ENCODE measurements around the gene SORCS2.

- TF ChIP-seq CTCF (conservative IDR thresholded peaks at IDR 0.05; ENCODE audit: low read depth, low read length) (no peak), BHLHE40 (IDR thresholded peaks at IDR 0.05; ENCODE audit: low read depth, low read length) (no peak), CEBPB (IDR thresholded peaks at IDR 0.05; ENCODE audit: low read depth, low read length) (no peak), POLR2A (IDR thresholded peaks at IDR 0.05; ENCODE audit: low read depth, low read length) (no peak), SMC3 (IDR thresholded peaks at IDR 0.05; ENCODE audit: low read depth, low read length) (no peak), RFX5 (IDR thresholded peaks at IDR 0.05; ENCODE audit: low read depth, low read length) (no peak), MAFK (IDR thresholded peaks at IDR 0.05; ENCODE audit: low read depth, low read length) (no peak), RAD21 (IDR thresholded peaks at IDR 0.05; ENCODE audit: low read length) (no peak), MXI1 (IDR thresholded peaks at IDR 0.05; ENCODE audit: borderline replicate concordance, low read depth, low read length) (no peak), USF2 (IDR thresholded peaks at IDR 0.05; ENCODE audit: low read depth, low read length) (no peak), CHD1 (IDR thresholded peaks at IDR 0.05; ENCODE audit: low read depth, low read length) (no peak), RCOR1 (IDR thresholded peaks at IDR 0.05; ENCODE audit: insufficient replicate concordance, low read length) (no peak), NFE2L2 (IDR thresholded peaks at IDR 0.05; ENCODE audit: low read depth, low read length) (no peak), ELK1 (IDR thresholded peaks at IDR 0.05; ENCODE audit: borderline replicate concordance, low read depth, low read length) (no peak)
Observed at GRCh38 chr4:7767526-7767925, 575.2 kb downstream of the SORCS2 start.
